ENCODE results near the gene RAC2.

Gene RAC2

GRCh38 chr22:37209140-37209845, 34.8 kb downstream of the RAC2 start:
- Histone ChIP-seq H4K20me1 (ENCODE audit: insufficient read depth) (no peaks in the 10 kb centered on the region), H3K79me2 (ENCODE audit: insufficient read depth, low read depth) (peaks cover 21% of the 10 kb centered on the region), H3K27me3 (ENCODE audit: insufficient read depth, low read depth) (no peaks in the 10 kb centered on the region), H3K4me1 (ENCODE audit: low read depth, poor library complexity, severe bottlenecking) (peaks cover 34% of the 10 kb centered on the region), H3K9ac (no peak overlapping the region), H2AFZ (ENCODE audit: low read depth) (no peak overlapping the region), H3K27ac (no peak overlapping the region), H3K4me3 (IDR thresholded peaks at IDR 0.05; ENCODE audit: insufficient read depth, low read depth, low read length) (no peak overlapping the region), H3K4me2 (no peak overlapping the region), H3K36me3 (ENCODE audit: insufficient read depth) (no peaks in the 10 kb centered on the region)
- TF ChIP-seq CTCF (conservative IDR thresholded peaks at IDR 0.05; ENCODE audit: low read depth, low read length): no peak

- no peak overlapping the region for H3K4me2 ChIP-seq
- no peak overlapping the region for H3K9ac ChIP-seq
Measured at GRCh38 chr22:37208401-37209139, 35.5 kb downstream of the RAC2 start.

GRCh38 chr22:37207981-37208380, 36.1 kb downstream of the RAC2 start:
- Histone ChIP-seq H3K4me1 (ENCODE audit: low read depth, poor library complexity, severe bottlenecking) (peaks cover 23% of the 10 kb centered on the region), H4K20me1 (ENCODE audit: insufficient read depth) (no peaks in the 10 kb centered on the region), H3K27ac (no peak overlapping the region), H3K79me2 (ENCODE audit: insufficient read depth, low read depth) (peaks cover 21% of the 10 kb centered on the region), H3K4me2 (no peak overlapping the region), H3K36me3 (ENCODE audit: insufficient read depth) (no peaks in the 10 kb centered on the region), H2AFZ (ENCODE audit: low read depth) (no peak overlapping the region), H3K27me3 (ENCODE audit: insufficient read depth, low read depth) (no peaks in the 10 kb centered on the region), H3K4me3 (IDR thresholded peaks at IDR 0.05; ENCODE audit: insufficient read depth, low read depth, low read length) (no peak overlapping the region), H3K9ac (no peak overlapping the region)
- TF ChIP-seq CTCF (conservative IDR thresholded peaks at IDR 0.05; ENCODE audit: low read depth, low read length): no peak

More at GRCh38 chr22:37208401-37209139, 35.5 kb downstream of the RAC2 start:
- no peaks in the 10 kb centered on the region for H3K27me3 ChIP-seq (ENCODE audit: insufficient read depth, low read depth)
- H3K27ac ChIP-seq: no peak overlapping the region
- no peak overlapping the region for H3K4me3 ChIP-seq (IDR thresholded peaks at IDR 0.05; ENCODE audit: insufficient read depth, low read depth, low read length)
- H4K20me1 ChIP-seq (ENCODE audit: insufficient read depth): no peaks in the 10 kb centered on the region
- TF ChIP-seq CTCF (conservative IDR thresholded peaks at IDR 0.05; ENCODE audit: low read depth, low read length): no peak
- peaks cover 21% of the 10 kb centered on the region for H3K79me2 ChIP-seq (ENCODE audit: insufficient read depth, low read depth)
- peaks cover 26% of the 10 kb centered on the region for H3K4me1 ChIP-seq (ENCODE audit: low read depth, poor library complexity, severe bottlenecking)
- no peak overlapping the region for H2AFZ ChIP-seq (ENCODE audit: low read depth)
- no peaks in the 10 kb centered on the region for H3K36me3 ChIP-seq (ENCODE audit: insufficient read depth)

GRCh38 chr22:37206841-37207821, 36.9 kb downstream of the RAC2 start:
- H3K4me1 ChIP-seq (ENCODE audit: low read depth, poor library complexity, severe bottlenecking): peaks cover 17% of the 10 kb centered on the region
- no peak for TF ChIP-seq CTCF (conservative IDR thresholded peaks at IDR 0.05; ENCODE audit: low read depth, low read length)
- H3K36me3 ChIP-seq (ENCODE audit: insufficient read depth): no peaks in the 10 kb centered on the region
- H2AFZ ChIP-seq (ENCODE audit: low read depth): no peak overlapping the region
- H3K4me3 ChIP-seq (IDR thresholded peaks at IDR 0.05; ENCODE audit: insufficient read depth, low read depth, low read length): no peak overlapping the region
- peaks cover 21% of the 10 kb centered on the region for H3K79me2 ChIP-seq (ENCODE audit: insufficient read depth, low read depth)
- H3K4me2 ChIP-seq: no peak overlapping the region
- H3K27me3 ChIP-seq (ENCODE audit: insufficient read depth, low read depth): no peaks in the 10 kb centered on the region
- no peaks in the 10 kb centered on the region for H4K20me1 ChIP-seq (ENCODE audit: insufficient read depth)
- H3K27ac ChIP-seq: no peak overlapping the region
- H3K9ac ChIP-seq: no peak overlapping the region

All from KMS-11 (cell line).